HG02938 (cell line): ENCODE data around the gene SMO.
"Not testable (repeated sequence)": the region's sequence is repeated elsewhere in the genome, so short reads cannot be mapped to it uniquely, and the experiment has no call there.

ENCODE experiments used
- ATAC-seq: cut with Tn5 transposase; IDR thresholded peaks from one replicate; pipeline ENCODE4 v1.9.1; 2021; ENCODE audit warnings: mild to moderate bottlenecking, moderate library complexity; ENCODE audit not compliant: unreplicated experiment

Gene SMO

DNA sequence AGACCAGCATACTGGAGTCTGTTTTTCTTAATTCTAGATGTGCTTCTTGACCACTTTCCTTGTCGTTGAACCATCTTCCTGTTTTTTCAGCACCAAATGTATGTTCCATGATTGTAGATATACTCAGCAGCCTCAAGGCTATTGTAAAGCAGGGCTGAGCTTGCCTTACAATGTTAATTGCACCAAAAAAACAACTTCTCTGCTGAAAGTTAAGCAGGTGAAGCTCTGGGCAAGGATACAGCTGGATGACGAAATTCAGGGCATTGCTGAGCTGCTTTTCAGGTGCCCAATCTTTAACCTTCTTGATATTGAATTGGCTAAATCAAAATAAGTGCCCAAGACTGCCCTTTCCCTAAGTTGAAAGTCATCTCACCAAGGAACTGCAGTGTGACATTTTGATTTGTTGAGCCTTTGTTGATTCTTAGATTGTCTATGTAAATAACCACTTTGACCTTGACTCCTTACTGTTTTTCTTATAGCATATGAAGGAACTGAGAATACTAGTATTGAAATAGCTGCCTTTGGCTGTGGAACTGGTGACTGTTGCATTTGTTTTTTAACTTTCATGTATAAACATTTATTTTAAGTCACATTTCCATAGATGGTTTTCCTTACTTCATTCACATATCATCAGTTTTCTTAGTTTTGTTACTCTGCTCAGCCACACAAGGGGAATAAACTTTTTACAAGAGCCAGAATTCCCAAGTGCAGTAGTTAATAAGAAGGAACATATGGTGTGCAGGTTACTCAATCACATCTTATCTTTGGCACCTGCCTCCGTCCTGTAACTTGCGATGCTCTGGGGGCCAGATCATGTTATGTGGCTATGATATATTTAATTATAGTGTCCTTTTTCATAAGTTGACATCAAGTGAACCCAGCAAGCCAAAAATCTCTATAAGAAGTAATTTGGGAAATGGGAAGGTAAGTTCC is 39.5 kb downstream of the SMO start:
- no peak for ATAC-seq

GRCh38 chr7:129228633-129229032 is 40.2 kb downstream of the SMO start:
- ATAC-seq: no peak

GRCh38 chr7:129231666-129232065 is 43.2 kb downstream of the SMO start:
- ATAC-seq: no peak

- no peak for ATAC-seq
Measured at GRCh38 chr7:129238546-129238945, 50.1 kb downstream of the SMO start.

- no peak for ATAC-seq
Measured at GRCh38 chr7:129240119-129240820, 51.8 kb downstream of the SMO start.

DNA sequence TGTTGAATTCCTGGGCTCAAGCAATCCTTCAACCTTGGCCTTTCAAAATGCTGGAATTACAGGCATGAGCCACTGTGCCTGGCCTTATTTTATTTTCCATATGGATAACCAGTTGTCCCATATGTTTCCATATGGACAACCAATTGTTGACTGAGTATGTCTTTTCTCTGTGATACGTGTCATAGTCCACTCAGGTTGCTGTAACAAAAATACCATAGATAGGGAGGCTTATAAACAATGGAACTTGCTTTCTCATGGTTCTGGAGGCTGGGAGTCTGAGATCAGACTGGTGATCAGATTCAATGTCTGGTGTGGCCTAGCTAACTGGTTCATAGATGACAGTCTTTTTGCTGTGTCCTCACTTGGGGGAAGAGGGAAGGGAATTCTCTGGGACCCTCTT is 55.8 kb downstream of the SMO start:
- ATAC-seq: no peak

DNA sequence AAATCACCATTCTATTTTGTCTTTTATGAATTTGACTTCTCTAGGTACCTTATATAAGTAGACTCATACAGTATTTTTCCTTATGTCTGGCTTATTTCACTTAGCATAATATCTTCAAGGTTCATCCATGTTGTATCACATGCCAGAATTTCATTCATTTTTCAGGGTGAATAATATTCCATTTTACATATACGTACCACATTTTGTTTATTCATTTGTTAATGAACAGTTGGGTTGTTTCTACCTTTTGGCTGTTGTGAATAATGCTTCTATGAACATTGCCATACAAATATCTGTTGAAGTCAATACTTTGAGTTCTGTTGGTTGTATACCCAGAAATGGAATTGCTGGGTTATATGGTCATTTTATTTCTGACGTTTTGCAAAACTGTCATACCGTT is 57.1 kb downstream of the SMO start:
- ATAC-seq: no peak

DNA sequence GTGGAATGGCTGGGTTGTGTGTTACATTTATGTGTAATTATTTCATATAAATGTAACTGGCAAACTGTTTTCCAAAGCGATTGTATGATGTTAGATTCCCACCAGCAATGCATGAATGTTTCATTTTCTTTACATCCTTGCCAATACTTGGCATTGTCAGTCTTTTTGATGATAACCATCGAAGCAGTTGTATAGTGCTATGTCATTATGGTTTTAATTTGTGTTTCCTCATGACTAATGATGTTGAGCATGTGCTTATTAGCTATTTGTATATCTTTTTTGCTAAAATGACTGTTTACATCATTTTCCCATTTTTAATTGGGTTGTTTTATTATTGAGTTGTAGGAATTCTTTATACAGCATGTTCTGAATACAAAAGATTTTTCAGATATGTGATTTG is 58.7 kb downstream of the SMO start:
- no peak for ATAC-seq

DNA sequence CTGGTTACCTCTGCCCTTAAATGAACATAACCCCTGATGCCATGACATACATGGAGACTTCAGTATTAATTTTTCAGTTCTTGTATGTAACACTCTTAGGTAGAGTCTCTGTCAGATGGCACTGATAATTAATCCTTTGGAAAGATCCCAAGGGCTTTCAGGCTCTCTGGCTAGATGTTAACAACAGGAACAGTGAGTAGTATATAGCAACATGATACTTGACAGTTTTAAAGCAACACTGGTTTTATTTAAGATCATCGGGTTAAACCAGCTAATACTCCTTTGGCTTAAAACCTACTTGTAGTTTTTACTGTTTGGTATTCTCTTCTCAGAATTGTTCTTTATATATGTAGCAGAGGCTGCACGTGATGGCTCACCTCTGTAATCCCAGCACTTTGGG is 63.7 kb downstream of the SMO start:
- ATAC-seq: no peak

GRCh38 chr7:129252603-129253002 is 64.2 kb downstream of the SMO start:
- ATAC-seq: not testable (repeated sequence)

GRCh38 chr7:129255800-129256199 is 67.4 kb downstream of the SMO start:
- ATAC-seq: no peak

DNA sequence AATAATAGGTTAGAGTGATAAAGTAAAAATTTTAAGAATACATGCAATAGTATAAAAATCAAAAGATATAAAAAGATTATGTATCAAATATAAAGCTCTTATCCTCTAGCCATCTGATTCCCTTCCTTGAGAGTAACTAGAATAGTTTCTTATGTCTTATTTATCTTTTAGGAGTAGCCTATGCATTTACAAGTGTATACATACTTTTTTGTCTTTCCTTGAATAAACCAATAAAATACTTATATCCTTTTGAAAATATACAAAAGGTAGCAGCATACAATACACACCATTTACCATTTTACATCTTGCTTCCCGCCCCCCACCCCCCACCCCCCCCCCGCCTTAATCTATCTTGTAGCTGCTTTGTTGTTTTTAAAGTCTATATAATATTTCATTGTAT is 67.8 kb downstream of the SMO start:
- ATAC-seq: no peak

- ATAC-seq: no peak
Measured at GRCh38 chr7:129257168-129257567, 68.7 kb downstream of the SMO start.

GRCh38 chr7:129258649-129259389 is 70.4 kb downstream of the SMO start:
- no peak for ATAC-seq

DNA sequence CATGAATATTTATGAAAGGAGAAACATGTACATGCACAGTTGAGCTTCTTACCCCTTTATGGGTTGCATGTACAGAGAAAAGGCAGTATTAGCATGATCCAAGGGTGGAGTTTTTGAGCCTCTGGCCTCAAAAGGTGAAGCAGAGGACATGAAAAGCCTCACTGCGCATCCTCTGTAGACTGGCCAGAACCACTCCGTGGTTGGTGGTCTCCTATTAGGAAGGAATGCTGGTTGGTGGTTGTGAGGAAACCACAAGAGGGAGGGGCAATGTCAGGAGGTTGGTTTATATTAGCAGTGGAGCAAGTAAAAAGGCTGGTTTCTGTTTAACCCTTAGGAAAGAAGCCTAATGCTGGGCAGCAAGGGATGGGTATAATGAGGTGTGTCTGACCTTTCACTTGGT is 73.9 kb downstream of the SMO start:
- no peak for ATAC-seq
